GM19351 (cell line): ENCODE measurements around the gene RSL1D1.

Source experiments
- ATAC-seq: cut with Tn5 transposase; IDR thresholded peaks from one replicate; pipeline ENCODE4 v1.9.1; 2021; ENCODE audit warnings: mild to moderate bottlenecking, moderate library complexity; ENCODE audit not compliant: unreplicated experiment

RSL1D1 gene

DNA sequence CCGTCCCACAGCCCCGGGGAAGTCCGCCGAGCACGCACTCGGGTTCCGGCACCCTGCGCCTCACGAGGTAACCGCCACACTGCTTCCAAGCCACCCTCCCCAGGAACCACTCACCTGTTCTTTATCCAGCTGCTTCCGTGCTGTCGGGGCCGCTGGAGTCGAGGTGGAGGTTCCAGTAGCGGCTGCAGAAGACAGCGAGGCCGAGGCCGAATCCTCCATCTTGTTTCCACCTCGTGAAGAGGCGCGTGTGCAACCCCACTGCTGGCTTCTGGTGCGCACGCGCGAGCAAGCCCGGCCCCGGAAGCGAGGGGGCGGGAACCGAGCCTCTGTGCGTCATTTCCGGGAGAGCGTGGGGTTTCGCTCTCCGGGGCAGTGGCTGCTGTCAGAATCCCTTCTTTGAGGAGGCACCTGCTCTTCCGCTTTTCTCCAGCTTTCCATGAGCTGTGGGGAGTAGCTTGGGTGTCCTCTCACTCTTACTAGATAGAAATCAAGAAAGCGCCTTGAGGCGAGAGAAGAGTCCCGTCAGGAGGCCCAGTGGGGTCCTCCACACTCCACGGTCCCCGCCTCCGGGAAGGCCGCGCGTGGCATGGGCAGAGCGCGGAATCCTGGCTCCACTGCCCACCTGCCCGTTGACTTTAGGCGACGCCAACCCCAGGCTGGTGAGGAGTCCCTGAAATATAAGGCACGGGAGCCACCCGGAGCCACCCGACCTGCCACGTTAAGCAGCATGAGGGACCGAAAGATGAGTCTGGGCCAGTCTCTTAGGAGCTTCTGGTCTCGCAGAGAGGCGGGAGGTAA, at the start of gene RSL1D1:
RSL1D1 (minus strand) TSS at position 249 of the 798 bp plus-strand sequence; CDS start at position 219, 30 bp downstream.
- ATAC-seq: peak; percentile 90

DNA sequence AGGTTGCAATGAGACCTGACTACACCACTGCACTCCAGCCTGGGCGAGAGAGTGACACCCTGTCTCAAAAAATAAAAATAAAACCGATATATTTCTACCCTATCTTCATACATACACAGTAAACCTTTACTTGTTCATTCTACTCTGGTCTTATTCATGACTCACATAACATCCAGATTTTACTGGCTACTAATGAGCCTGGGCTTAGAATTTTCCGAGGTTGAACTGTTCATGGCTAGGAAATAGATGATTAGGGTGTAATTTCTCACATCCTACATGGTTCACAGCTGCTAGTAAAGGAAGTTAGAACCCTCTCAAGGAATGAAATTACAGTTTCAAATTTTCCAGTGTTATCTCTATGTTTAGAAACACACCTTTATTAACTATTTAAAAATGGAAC, 49.7 kb upstream of the RSL1D1 start:
- ATAC-seq: no peak

DNA sequence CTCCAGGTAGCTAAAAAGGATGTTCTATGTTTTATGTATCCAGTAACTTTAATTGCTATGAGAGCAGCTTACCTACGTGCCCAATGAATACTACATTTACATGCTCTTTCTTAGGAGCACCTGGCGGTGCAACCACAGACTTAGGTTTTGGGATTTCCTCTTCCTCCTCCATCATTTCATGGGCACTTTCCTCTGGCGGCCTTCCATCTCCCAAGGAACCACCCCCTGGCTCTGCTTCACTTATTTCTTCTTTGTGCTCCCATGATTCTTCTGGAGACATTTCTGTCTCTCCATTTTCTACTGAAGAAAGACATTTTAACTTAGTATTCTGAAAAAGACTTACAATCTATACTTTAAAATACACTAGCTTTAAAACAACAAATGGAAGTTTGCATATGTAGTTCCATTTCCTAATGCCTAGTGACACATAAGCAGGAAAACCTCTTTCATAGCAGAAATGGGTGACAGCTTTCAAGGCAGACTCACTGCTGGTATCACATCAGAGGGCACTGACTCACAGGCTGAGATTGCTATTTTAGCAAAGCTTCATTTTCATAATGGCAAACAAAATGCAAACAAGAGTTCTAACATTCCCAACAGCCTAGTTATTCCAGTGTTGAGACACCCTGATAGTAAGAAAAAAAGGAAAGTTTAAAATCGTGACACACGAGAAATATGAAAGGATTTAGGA, 45.3 kb upstream of the RSL1D1 start:
- no peak for ATAC-seq

DNA sequence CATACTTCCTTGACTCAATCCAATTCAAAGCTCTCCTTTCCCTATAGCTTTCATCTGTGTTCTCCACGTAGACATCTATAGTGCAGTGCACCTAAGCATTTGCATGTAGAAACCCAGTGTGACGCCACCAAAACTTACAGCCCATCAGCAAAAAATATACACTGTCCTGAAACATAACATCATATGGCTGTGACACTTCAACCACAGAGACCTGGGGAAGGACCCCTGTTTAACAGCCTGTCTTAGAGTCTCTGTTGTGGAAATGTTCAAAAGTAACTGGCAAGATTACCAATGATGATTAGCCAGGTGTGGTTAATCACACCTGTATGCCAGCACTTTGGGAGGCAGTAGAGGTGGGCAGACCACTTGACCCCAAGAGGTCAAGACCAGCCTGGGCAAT, 42.2 kb upstream of the RSL1D1 start:
- no peak for ATAC-seq

GRCh38 chr16:11892761-11893160, 41.4 kb upstream of the RSL1D1 start:
- ATAC-seq: no peak

- ATAC-seq: no peak
Measured at GRCh38 chr16:11890231-11890965, 39.1 kb upstream of the RSL1D1 start.

GRCh38 chr16:11886881-11887280, 35.5 kb upstream of the RSL1D1 start:
- ATAC-seq: no peak

DNA sequence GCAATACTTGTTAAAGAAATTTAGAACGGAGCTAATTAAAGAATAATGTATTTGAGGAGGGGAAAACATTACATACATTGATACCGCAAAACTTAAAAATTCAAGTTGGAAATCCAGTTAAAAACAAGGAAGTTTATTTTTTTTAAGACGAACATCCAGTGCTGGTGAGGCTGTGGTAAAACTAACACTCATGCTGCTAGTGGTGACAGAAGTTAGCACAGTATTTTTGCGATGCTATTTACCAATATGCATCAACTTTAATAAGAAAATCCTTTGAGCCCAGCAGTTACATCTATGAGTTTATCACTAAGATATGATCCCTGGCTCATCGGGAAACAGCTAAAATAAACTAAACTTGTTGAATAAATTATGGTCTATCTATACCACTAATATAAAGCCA, 32.7 kb upstream of the RSL1D1 start:
- no peak for ATAC-seq

DNA sequence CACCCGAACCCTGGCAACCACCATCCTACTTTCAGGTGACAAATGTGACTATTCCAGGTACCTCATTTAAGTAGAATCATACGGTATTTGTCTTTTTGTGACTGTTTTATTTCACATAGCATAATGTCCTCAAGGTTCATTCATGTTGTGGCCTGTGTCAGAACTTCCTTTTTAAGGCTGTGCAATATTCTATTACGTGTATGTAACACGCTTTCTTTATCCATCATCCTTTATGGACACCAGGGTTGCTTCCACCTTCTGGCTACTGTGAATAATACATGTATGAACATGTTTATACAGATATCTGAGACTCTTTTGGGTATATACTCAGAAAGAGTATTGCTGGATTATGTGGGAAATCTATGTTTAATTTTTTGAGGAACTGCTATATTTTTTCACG, 28.7 kb upstream of the RSL1D1 start:
- no peak for ATAC-seq

- ATAC-seq: no peak
Measured at GRCh38 chr16:11877374-11877773, 26.0 kb upstream of the RSL1D1 start.

- no peak for ATAC-seq
Measured at GRCh38 chr16:11876306-11876705, 25.0 kb upstream of the RSL1D1 start.

- no peak for ATAC-seq
Measured at GRCh38 chr16:11875721-11876120, 24.4 kb upstream of the RSL1D1 start.

- ATAC-seq: no peak
Measured at GRCh38 chr16:11871193-11871592, 19.9 kb upstream of the RSL1D1 start.

DNA sequence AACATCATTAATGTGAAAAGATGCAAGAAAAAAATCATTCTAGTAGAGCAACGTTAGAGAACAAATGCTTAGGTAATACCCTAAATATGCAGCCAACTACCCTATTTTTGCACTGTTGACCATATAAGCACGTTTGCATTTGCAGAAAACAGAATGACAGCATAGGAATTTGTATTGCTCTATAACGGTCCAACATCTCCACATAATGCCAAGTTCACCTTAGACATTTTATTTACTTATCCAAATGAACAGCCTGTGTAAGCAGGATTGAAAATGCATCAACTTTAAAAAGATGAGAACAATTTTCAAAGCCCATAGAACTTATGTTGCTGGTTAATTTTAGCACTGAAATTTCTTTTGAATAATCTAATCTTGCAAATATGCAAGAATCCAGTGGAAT, 19.1 kb upstream of the RSL1D1 start:
- ATAC-seq: no peak

DNA sequence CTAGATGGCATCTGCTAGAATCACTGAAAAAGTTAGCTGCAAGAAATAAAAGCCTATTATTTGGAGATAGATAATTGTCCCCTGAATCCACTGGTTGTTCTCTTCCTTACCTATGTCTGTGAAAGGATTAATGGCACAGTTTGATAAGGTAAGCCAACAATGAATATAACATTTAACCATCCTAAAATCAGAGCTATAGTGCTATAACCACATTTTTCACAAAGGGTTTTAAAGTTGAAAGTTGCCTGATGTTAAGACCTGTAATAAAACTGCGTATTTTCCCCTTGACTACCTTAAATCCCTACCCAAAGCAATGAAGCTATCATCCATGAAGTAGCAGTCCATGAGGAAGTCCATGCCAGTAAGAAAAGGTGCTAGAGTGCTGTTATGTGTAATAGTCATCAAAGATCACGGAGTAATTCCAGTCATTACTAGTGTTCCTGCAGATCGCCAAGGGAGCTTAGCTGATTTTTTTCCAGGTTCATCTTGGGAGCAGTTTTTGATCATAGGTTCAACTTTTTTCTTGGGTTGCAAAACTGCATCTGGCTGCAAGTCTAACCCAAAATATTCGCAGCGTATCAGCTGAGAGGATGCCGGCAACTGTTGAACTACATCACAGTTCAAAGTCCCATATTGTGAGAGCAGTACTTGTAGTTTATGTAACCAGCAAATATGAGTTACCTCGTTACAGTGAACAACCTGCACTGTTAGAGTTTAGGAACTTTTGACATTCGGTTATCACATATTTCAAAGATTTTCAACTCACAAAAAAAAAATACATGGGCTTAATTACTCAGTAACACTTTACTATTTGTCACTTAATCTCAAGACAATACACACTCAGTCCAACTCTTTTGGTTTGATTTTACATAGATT, 18.2 kb upstream of the RSL1D1 start:
- ATAC-seq: no peak

DNA sequence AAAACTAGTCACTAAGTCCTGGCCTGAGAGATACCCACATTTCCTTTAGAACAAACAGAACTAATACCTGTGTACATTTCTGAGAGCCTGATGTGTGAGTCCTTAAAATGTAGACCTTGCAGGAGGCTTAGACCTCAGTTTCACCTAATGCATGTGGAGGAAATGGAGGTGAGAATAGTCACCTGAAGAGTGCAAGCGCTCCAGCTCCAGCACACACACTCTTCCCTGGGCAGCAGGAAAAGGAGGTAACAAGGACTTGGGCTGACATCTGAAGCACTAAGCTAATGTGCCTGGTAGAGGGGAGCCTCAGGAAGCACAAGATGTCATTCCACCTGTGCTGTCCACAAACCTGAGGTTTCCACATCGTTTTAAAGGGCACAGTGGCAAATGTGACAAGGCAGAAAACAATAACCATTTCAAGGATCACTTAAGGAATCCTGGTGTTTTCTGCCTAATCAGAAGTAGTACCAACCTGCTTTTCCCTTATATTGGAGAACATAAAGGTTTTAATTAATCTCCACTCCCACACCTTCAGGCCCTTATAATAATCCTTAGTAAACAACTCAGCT, 17.2 kb upstream of the RSL1D1 start:
- ATAC-seq: no peak

DNA sequence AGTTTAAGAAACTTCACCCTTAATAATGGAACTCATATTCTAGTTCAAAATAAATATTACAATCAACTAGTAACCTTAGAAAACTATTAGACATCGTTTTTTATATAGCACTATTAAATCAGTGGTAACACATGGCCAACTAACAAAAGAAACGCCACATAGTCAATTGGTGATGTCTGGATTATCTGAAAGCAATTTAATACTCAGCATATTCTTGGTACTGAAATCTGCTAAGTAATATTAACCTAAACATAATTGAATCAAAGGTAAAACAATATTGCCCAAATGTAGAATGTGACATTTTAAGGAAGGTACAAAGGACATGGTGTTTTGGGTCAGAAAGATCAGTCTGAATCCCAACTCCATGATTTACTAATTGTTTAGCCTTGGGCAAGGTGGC, 11.1 kb upstream of the RSL1D1 start:
- ATAC-seq: no peak

GRCh38 chr16:11857161-11857560, 5.8 kb upstream of the RSL1D1 start:
- no peak for ATAC-seq

DNA sequence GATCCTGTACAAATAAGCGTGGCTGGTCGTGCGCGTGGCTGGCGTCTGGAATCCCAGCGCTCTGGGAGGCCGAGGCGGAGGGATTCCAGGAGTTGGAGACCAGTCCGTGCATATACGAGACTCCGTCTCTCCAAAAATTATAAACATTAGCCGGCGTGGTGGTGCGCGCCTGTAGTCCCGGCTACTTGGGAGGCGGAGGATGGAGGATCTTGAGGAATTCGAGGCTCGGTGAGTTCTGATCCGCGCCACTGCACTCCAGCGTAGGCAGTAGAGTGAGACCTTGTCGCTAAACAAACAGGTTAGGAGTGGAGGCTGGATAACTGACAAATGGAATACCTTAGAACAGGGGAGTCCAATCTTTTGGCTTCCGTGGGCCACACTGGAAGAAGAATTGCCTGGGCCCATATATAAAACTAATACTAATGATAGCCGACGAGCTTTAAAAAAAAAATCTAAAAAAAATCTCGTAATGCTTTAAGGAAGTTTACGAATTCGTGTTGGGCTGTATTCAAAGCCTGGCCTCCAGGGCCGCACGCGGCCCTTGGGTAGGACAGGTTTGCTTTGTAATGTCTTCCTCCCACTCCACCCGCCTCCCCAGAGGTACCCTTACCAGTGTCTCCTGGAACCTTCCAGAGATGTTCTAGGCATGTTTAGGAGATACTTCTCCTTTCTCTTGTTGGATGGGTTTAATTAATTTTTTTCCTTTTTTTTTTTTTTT, 909 bp upstream of the RSL1D1 start:
- no peak for ATAC-seq

DNA sequence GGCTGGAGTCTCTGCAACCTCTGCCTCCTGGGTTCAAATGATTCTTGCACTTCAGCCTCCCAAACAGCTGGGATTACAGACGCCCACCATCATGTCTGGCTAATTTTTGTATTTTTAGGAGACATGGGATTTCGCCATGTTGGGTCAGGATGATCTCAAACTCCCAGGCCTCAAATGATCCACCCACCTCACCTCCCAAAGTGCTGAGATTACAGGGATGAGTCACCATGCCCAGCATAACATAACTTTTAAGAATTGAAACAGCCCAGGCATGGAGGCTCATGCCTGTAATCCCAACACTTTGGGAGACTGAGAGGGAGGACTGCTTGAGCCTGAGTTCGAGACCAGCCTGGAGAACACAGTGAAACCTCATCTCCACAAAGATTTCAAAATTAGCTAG, 2.5 kb downstream of the RSL1D1 start:
- no peak for ATAC-seq
